ENCODE results near the gene DPM2. TPM values are rescaled to one million over a fixed set of nuclear protein-coding genes. Genes with fewer than 3 reads are reported as not detected.

DPM2 gene
- total RNA-seq, 1 donor from 2014 or later: 36.8 TPM

DNA sequence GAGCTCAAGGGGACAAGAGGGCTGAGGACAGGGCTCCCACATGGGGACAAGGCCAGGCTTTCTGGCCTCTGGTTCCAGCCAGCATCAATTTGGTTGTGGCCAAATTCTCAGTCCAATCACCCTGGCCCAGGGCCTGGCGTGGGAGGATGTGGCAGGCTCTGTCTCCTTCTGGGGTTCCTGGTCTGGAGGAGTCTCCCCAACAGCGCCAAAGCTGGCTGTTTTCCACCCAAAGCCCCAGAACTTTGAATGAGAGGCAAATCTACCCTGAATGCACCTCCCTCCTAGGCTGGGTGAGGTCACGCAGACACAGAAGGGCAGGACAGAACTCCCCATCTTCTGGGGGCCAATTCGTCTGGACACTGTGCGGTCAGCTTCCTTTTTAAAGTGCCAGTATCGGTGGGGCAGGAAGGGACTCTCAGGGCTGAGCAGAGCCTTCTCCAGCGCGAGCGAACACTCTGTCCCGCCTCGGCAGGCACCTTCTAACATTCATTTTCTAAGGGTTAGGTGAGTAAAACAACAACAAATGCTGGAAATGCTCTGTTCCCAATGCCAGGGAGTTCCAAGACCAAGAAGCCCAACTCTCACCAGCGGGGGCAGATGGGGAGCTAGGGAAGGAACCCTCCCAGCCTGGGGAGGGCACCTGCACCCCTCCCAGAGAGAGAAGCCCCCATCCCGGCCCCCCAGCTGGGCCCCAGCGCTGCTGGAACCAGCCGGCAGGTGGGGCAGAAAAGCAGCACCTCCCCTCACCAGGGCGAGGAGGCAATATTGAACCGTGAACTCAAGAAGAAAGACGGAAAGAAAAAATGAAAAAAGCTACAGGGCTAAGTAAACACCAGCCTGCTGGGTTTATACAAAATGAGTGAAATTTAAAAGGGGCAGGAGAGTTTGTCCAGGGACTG, 3.7 kb upstream of the DPM2 start:
- TF ChIP-seq, protein P1, sequence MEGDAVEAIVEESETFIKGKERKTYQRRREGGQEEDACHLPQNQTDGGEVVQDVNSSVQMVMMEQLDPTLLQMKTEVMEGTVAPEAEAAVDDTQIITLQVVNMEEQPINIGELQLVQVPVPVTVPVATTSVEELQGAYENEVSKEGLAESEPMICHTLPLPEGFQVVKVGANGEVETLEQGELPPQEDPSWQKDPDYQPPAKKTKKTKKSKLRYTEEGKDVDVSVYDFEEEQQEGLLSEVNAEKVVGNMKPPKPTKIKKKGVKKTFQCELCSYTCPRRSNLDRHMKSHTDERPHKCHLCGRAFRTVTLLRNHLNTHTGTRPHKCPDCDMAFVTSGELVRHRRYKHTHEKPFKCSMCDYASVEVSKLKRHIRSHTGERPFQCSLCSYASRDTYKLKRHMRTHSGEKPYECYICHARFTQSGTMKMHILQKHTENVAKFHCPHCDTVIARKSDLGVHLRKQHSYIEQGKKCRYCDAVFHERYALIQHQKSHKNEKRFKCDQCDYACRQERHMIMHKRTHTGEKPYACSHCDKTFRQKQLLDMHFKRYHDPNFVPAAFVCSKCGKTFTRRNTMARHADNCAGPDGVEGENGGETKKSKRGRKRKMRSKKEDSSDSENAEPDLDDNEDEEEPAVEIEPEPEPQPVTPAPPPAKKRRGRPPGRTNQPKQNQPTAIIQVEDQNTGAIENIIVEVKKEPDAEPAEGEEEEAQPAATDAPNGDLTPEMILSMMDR (IDR thresholded peaks at IDR 0.05; ENCODE audit: unreplicated experiment): no peak
- Mint-ChIP-seq H3K36me3 (peaks cover 19% of the 10 kb centered on the region), H3K27me3 (ENCODE audit: low read depth) (no peaks in the 10 kb centered on the region), H3K27ac (no peak overlapping the region), H3K9me3 (no peaks in the 10 kb centered on the region), H3K4me3 (no peak overlapping the region), H3K4me1 (peaks cover 22% of the 10 kb centered on the region)
- no peak for DNase-seq (ENCODE audit: low spot score in 2 of 2, unreplicated experiment in 2 of 2)

DNA sequence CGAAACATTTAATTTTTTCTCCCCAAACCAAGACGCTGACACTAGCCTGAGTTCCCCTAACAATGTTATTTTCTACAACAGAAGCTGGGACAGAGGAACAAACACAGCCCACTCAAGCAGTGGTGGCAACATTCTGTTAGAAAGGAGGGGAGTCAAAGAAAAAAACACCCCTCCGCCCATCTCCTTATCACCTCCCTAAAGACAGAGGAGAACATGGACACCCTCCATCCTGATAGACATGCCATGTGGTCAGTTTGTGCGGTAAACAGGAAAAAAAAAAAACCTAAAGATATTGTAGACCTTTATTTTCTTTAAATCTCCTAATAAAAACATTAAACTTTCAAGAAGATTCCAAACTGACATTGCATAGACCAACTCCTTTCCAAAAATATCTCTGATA, 2.9 kb upstream of the DPM2 start:
- TF ChIP-seq, protein P1 (IDR thresholded peaks at IDR 0.05; ENCODE audit: unreplicated experiment): no peak
- H3K27me3 Mint-ChIP-seq (ENCODE audit: low read depth): no peaks in the 10 kb centered on the region
- peaks cover 30% of the 10 kb centered on the region for H3K4me1 Mint-ChIP-seq
- H3K4me3 Mint-ChIP-seq: no peak overlapping the region
- H3K36me3 Mint-ChIP-seq: peaks cover 19% of the 10 kb centered on the region
- H3K27ac Mint-ChIP-seq: peak overlapping the region; percentile 31
- DNase-seq (ENCODE audit: low spot score in 2 of 2, unreplicated experiment in 2 of 2): no peak
- no peaks in the 10 kb centered on the region for H3K9me3 Mint-ChIP-seq

GRCh38 chr9:127938298-127938690, 640 bp upstream of the DPM2 start:
- Mint-ChIP-seq H3K36me3 (peaks cover 11% of the 10 kb centered on the region), H3K9me3 (no peaks in the 10 kb centered on the region), H3K4me3 (peak overlapping the region; percentile 89), H3K27me3 (ENCODE audit: low read depth) (no peaks in the 10 kb centered on the region), H3K4me1 (peaks cover 29% of the 10 kb centered on the region), H3K27ac (peak overlapping the region; percentile 31)
- DNase-seq (ENCODE audit: low spot score in 2 of 2, unreplicated experiment in 2 of 2): no peak
- TF ChIP-seq, protein P1 (IDR thresholded peaks at IDR 0.05; ENCODE audit: unreplicated experiment): no peak

DNA sequence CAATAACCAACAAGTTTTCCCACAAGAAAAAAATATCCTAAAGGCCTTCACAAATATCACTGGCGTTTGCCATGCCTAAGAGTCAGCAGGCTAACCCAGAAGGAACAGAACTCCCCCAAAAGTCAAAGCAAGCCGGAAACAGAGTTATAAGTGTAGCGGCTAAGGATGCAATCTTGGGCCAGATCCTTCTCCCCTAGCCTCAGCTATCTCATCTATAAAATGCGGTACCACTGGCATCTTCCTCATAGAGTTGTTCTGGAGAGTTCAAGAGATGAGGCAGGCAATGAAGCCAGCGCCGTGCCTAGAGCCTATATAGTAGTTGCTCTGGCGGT, 632 bp downstream of the DPM2 start:
- H3K4me1 Mint-ChIP-seq: peaks cover 27% of the 10 kb centered on the region
- H3K36me3 Mint-ChIP-seq: peaks cover 4% of the 10 kb centered on the region
- peak overlapping the region; percentile 94 for H3K27ac Mint-ChIP-seq
- H3K27me3 Mint-ChIP-seq (ENCODE audit: low read depth): no peaks in the 10 kb centered on the region
- DNase-seq (ENCODE audit: low spot score in 2 of 2, unreplicated experiment in 2 of 2): no peak
- H3K4me3 Mint-ChIP-seq: peak overlapping the region; percentile 89
- H3K9me3 Mint-ChIP-seq: no peaks in the 10 kb centered on the region
- TF ChIP-seq, protein P1 (IDR thresholded peaks at IDR 0.05; ENCODE audit: unreplicated experiment): no peak

GRCh38 chr9:127936347-127936852, 1.3 kb downstream of the DPM2 start:
- H3K4me1 Mint-ChIP-seq: peaks cover 29% of the 10 kb centered on the region
- TF ChIP-seq, protein P1 (IDR thresholded peaks at IDR 0.05; ENCODE audit: unreplicated experiment): no peak
- H3K9me3 Mint-ChIP-seq: no peaks in the 10 kb centered on the region
- H3K4me3 Mint-ChIP-seq: peak overlapping the region; percentile 89
- H3K27ac Mint-ChIP-seq: peak overlapping the region; percentile 94
- H3K27me3 Mint-ChIP-seq (ENCODE audit: low read depth): no peaks in the 10 kb centered on the region
- DNase-seq (ENCODE audit: low spot score in 2 of 2, unreplicated experiment in 2 of 2): no peak
- peaks cover 4% of the 10 kb centered on the region for H3K36me3 Mint-ChIP-seq
